LHCN-M2 (cell line): Measurements from ENCODE around the gene CYB5D1. TPM values are rescaled to one million over a fixed set of nuclear protein-coding genes. Genes with fewer than 3 reads are reported as not detected.

Source experiments
- DNase-seq: peaks from one replicate; pipeline ENCODE4 v3.0.0-alpha.2; 2012; ENCODE audit warnings: low read depth
- total RNA-seq: library from RNA; depleted of rRNA; stranded (reverse); fragments of >200 nt; gene quantifications from 2 replicates; pipeline ENCODE4 v1.2.3, GENCODE V29; 2014

The CYB5D1 gene
- total RNA-seq, 1 experiment from 2014 or later: 5.6 TPM

DNA sequence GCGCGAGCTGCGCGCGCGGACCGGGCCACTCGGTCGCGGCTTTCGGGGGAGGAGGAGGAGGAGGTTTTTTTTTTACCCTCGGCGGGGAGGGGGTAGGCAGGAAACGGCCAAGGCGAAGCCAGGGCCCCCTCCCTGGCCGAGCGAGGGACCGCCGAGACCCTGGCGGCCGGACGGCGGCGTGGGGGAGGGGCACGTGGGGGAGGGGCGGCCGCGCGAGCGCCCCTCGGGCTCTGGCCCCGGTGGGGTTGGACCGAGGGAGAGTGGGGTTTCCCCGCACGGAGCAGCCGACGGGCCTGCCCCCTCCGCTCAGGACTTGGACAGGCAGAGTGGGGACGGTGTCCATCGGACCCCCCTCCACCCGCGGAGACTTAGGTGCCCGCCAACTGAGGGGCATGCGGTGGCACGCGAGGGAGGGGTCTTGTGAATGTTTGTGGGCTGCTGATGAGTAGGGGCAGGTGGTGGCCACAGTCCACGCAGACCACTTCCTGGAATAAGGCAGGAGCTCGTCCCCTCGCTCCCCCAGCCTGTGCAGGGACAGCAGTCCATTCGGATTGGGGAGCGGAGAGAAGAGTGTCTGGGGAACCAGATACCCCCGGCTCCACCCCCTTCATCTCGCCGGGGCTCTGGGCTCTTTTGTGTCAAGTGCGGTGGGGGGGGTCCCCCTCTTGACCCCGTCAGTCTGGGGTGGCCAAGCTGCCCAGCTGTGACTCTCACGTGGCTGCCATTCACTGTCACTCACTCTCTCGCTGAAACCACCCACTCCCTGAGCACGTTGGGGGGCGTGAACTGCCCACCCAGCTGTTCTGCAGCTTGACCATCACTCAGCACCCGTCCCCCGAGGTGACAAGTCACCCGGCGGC is 27.8 kb downstream of the CYB5D1 start:
- DNase-seq: peak; percentile 88

DNA sequence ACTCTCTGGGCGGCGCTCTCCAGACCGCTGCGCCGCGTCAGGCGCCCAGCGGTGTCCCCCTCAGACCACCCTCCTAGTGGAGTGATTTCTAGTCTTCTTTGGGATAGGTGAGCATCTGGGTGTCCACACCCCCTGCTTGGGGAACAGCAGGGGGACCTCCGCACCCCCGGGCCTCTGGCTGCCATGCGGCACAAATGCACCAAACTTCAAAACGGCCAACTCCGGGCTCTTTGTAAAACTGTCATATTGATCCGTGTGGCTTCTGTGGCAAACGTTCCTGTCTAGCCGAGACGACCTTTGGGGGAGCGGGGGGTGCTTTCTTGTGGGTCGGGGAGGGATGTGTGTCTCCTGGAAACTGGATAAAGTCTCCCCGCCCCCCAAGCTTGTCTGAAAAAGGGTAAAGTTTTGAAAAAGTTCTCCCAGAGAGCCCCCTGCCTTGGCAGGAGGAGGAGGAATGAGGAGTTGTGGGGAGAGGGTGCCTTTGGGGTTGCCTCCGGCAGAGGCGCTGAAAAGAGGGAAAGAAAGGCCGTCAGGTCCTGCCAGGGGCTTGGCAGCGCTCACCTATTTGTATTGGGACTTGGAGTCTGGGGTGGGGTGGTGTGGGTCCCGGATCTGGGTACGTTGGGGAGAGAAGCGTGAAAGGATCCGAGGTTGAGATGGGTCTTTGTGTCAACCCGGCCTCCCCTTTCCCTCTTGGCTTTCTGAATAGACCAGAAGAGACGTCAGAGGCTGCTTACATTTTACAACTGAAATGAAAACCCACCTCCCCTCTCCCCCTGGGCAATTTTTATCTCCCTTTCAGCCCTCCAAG is 28.6 kb downstream of the CYB5D1 start:
- peak; percentile 25 for DNase-seq

DNA sequence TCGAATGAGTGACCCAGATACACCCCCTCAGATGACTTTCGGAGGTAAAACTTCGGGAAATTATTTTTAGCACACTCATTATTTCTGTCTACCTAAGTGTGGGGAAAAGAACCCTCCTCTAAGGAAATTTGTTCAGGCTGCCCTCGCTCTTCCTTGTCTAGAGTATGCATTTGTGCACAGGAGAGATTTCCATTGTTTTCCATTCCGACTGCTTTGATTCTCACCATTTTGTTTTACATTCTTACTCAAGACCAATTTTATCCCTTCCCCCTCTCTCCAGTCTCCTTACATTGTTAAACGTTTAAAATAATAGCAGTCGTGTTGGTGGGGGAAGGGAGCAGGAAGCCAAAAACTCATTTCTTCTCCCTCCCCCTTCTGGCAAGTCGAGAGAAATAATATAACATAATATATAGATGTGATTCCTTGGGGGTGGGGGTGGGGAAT is 29.3 kb downstream of the CYB5D1 start:
- no peak for DNase-seq

DNA sequence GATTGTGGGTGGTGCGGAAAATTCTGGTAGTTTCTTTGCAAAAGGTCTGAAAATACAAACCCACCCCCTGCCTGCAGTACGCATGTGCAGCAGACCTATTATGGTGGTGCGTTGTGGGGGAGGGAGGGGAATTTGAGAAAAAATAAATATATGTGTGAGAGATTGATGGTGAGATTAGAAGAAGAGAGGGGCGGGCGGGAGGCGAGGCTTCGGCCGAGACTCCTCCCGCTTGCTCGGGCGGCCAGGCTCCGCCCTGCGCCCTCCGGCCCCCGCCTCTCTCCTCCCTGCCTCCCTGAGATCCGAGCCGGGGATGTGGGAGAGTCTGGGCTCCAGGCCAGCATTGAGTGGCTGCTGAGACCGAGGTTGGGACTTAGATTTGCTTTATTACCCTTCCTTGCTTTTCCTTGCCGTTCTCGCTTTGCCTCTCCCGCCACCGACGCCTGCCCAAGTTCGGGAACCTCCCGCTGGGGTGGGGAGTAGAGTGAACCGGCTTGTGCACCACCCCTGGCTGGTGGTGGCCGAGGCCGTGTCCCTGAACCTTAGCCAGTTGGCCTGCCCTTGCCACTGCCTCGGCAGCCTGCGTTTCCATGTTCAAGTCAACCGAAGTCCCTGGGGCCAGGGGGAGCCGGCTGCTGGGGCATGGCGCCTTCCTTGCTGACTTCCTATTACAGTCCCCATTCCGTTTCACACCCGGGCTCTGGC is 29.8 kb downstream of the CYB5D1 start:
- DNase-seq: peak; percentile 95

DNA sequence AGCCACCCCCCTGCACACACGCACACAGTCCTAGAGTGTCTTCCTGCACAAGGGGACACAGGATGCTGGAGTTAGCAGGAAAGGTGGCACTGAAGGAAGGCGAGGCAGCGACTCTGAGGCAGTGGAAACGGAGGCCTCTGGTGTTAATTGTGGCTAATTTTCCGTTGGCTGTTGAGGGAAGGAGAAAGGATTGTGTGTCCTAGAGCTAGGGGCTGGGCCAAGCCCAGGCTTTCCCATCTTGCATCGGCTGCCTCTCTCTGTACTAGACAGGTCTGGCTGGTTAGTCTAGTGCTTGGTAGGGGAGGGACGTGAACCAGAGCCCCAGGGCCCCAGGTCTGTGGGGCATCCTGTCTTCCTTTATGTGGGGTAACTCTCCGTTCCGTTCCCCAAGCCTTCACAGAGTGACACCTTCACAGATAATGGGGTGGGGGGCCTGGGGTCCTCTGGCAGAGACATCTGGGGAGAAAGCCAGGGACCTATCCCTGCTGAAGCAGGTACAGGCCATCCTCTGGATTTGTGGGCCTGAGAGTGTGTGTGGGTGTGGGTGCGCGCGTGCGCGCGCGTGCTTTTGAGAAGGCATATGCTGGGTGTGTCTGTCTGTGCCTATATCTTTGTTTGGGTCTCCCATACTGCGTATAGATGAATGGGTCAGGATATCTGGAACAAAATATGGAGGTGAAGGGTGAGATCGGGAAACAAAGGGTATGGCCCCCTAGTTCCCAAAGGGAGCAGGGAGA is 30.5 kb downstream of the CYB5D1 start, which contains the start of gene CHD3:
Gene CHD3 (plus strand): TSS at position 606 of the 737 bp plus-strand sequence. CDS start 212 bp downstream, outside the sequence.
- DNase-seq: no peak

DNA sequence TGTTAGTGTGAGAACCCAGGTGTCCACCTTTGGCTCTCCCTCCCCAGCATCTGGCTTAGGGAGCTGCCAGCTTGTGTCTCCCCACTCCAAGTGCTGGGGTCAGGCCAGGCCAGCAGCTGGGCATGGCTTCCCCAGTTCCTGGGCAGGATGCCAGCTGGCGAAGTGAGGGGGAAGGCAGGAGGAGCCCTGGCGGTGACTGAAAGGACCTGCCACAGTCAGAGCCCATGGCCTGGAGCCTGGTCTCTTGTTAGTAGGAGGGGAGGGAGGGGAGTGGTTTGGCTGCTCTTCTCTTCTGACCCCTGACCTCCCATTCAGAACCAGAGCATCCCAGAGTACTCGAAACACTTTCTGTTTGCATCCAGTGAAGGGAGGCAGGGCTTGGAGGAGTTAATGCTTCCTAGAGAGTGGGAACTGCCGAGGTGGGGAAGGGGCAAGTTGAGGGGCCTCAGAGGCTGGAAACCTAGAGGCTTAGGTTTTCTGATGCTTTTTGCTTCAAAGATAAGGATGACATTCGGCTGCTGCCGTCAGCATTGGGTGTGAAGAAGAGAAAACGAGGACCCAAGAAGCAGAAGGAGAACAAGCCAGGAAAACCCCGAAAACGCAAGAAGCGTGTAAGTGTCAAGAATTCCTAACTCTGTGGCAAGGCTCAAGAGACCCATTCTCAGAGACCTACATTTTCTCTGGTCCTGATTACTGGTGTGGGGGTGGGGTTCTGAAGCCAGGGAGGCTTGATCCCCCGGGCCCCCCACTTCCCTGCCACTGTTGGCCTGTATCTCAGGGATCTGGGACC is 31.6 kb downstream of the CYB5D1 start:
- peak; percentile 96 for DNase-seq

DNA sequence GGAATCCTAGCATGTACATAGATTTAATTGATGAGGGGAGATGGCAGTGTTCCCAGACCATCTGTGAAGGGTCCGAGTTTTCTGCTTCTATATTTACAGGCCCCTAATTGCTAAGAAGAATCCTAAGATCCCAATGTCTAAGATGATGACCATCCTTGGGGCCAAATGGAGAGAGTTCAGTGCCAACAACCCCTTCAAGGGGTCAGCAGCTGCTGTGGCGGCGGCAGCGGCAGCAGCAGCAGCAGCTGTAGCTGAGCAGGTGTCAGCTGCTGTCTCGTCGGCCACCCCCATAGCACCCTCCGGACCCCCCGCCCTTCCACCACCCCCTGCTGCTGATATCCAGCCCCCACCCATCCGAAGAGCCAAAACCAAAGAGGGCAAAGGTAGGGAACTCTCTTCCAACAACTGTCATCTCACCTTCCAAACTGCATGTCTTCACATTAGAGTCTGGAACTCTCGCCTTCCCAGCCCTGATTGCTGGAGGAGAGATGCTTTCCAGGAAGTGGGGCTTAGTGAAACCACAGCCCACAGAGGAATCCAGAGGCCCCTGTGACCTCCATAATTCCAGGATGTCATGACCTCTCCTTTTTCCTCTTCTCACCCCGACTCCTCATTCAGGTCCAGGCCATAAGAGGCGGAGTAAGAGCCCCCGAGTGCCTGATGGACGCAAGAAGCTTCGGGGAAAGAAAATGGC is 35.5 kb downstream of the CYB5D1 start:
- DNase-seq: peak; percentile 78

DNA sequence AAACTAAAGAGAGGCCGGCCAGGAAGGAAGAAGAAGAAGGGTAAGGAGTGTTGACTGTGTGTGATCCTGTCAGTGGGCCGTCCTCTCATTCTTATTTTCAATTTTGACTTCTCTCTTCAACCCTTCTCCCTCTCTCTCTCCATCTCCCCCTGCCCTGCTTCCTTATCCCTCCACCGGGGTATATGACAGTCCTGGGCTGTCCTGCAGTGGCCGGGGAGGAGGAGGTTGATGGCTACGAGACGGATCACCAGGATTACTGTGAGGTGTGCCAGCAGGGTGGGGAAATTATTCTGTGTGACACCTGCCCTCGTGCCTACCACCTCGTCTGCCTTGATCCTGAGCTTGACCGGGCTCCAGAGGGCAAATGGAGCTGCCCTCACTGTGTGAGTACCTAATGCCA is 36.4 kb downstream of the CYB5D1 start:
- no peak for DNase-seq

DNA sequence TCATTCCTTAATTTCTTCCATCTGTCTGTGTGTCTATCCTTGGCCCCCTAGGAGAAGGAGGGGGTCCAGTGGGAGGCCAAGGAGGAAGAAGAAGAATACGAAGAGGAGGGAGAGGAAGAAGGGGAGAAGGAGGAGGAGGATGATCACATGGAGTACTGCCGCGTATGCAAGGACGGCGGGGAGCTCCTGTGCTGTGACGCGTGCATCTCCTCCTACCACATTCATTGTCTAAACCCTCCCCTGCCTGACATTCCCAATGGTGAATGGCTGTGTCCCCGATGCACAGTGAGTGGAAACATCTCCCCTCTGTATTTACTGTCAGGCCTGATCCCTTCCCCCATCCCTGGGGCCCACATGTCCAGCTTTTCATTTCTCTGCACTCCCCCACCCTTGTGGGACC is 37.1 kb downstream of the CYB5D1 start:
- no peak for DNase-seq

DNA sequence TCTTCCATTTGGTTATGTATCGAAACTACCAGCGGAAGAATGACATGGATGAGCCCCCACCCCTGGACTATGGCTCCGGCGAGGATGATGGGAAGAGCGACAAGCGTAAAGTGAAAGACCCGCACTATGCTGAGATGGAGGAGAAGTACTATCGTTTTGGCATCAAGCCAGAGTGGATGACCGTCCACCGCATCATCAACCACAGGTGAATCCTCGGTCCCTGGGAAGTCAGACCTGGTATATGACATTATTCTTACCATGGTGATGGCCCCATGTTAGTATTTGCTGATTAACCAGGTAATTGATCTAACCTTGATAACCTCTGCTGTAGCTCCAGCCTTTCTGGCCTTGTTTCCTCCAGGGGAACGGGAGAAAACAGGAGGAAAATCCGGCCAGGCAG is 39.3 kb downstream of the CYB5D1 start:
- no peak for DNase-seq

DNA sequence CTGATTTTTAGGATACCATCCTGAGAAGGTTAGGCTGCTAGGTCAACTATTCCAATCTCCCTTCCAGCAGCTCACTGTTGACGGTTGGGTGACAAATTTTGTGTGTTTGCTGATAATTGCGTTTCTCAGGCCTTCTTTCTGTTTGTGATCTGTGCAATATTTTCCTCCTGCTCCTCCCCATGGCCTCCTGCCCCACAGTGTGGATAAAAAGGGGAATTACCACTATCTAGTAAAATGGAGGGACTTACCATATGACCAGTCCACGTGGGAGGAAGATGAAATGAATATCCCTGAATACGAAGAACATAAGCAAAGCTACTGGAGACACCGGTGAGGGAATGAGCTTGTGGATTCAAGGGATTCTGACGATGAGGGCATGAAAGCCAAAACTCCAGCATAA is 40.0 kb downstream of the CYB5D1 start:
- peak; percentile 55 for DNase-seq

DNA sequence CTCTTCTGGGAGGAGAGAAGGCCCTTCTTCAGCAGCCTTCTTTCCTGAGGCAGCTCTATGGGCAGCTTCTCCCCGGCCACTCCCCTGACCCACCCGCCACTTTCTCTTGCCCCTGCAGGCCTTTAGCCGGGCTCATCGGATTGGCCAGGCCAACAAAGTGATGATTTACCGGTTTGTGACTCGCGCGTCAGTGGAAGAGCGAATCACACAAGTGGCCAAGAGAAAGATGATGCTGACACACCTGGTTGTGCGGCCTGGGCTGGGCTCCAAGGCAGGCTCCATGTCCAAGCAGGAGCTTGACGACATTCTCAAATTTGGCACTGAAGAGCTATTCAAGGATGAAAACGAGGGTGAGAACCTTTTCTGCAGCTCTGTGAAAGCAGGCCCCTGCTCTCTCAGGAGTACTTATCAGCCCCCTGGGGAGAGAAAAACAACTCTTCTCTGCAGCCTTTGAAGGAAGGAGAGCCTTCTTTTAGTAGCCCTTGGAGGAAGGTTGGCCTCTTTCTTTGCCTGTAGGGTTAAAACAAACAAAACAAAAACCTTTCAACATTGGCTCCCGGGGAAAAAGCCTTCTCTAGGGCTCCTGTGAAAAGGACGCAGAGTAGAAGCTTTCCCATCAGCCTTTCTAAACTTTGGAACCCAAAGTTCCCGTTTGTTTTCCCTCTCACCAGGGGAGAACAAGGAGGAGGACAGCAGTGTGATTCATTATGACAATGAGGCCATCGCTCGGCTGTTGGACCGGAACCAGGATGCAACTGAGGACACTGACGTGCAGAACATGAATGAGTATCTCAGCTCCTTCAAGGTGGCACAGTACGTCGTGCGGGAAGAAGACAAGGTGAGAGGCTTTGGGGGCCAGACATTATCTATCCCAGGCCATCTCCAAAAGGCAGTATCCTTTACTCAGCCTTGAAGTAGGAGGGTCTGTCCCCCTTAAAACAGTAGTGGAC is 45.6 kb downstream of the CYB5D1 start:
- DNase-seq: no peak

DNA sequence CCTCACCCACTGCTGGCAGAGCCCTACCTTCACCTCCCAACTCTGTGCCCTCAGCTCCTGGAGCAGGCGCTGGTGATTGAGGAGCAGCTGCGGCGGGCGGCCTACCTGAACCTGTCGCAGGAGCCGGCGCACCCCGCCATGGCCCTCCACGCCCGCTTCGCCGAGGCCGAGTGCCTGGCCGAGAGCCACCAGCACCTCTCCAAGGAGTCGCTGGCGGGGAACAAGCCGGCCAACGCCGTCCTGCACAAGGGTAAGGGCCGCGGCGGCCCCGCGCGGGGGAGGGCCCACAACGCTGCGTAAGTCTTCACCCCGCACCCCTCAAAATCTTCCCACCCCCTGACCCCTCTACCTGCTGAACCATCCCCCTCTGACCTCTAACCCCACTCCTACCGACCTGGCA is 51.3 kb downstream of the CYB5D1 start:
- no peak for DNase-seq

DNA sequence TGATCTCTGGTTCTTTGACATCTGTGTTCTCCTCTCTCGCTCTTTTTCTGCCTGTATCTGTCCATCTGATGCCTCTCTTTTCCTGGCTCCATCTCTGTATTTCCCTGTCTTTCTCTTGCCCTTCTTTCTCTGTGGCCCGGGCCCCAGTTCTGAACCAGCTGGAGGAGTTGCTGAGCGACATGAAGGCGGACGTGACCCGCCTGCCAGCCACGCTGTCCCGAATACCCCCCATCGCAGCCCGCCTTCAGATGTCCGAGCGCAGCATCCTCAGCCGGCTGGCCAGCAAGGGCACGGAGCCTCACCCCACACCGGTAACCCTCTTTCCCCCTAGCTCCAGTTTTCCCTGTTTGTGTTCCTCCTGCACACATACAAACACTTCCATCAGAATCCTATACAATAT is 52.5 kb downstream of the CYB5D1 start:
- DNase-seq: no peak

DNA sequence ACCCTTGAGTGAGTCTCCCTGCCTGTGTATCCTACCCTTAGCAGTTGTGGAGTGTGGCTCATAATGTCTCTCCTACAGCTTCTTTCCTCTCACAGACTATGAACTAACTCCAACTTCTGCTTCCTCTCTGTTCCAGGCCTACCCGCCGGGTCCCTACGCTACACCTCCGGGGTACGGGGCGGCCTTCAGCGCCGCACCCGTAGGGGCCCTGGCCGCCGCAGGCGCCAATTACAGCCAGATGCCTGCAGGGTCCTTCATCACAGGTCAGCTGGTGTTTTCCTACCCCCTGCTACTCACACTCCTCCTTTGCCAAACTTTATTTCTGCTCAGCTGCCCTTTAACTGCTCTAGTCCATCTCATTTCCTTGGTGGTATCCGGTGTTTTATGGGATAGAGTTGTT is 52.9 kb downstream of the CYB5D1 start:
- DNase-seq: no peak

DNA sequence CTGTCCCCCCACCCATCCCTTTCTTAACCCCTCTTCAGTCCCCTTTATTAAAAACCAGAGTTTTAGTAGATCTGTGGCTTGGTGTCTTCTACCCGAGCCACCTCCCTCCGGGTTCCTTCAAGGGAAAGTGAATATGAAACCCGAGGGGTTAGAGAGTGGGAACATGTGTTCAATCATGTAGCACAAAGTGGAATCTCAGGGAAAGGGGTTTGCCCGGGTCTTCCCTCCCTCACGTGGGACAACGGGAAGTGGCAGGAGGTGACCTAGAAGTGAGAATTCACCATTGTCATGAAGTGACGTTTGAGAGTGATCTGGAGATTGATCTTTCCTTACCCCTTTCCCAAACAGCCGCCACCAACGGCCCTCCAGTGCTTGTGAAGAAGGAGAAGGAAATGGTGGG is 53.3 kb downstream of the CYB5D1 start:
- no peak for DNase-seq
